NT2/D1 (cell line): Measurements from ENCODE around the gene PLPPR1.

ENCODE experiments used
- DNase-seq: peaks from one replicate; pipeline ENCODE4 v3.0.0-alpha.2; 2011; ENCODE audit warnings: low read depth, low spot score
- H3K27me3 ChIP-seq: 2 replicates; pipeline ENCODE4 v1.6.0; 2011; ENCODE audit warnings: mild to moderate bottlenecking; ENCODE audit not compliant: insufficient read length, insufficient read depth
- H3K36me3 ChIP-seq: 2 replicates; pipeline ENCODE4 v1.6.1; 2011; ENCODE audit warnings: mild to moderate bottlenecking, low read length, mixed read lengths; ENCODE audit not compliant: insufficient read depth, insufficient read length
- H3K4me1 ChIP-seq: 2 replicates; pipeline ENCODE4 v1.5.1; 2011; ENCODE audit not compliant: insufficient read depth, insufficient read length
- H3K4me3 ChIP-seq: 2 replicates; pipeline ENCODE4 v1.5.1; 2011; ENCODE audit warnings: low read depth; ENCODE audit not compliant: insufficient read length
- H3K9ac ChIP-seq: 2 replicates; pipeline ENCODE4 v1.6.0; 2011; ENCODE audit warnings: low read depth; ENCODE audit not compliant: insufficient read length
- H3K9me3 ChIP-seq: 2 replicates; pipeline ENCODE4 v1.5.1; 2011; ENCODE audit warnings: mild to moderate bottlenecking, low read length; ENCODE audit not compliant: insufficient read depth
- SUZ12 ChIP-seq: IDR thresholded peaks from 2 replicates; pipeline ENCODE4 v1.6.1; 2011; ENCODE audit not compliant: insufficient read length, insufficient read depth; ENCODE audit errors: extremely low read depth
- YY1 ChIP-seq: IDR thresholded peaks from 2 replicates; pipeline ENCODE4 v1.6.1; 2011; ENCODE audit not compliant: insufficient read length, insufficient read depth
- ZNF274 ChIP-seq: IDR thresholded peaks from 2 replicates; pipeline ENCODE4 v1.6.1; 2011; ENCODE audit warnings: mild to moderate bottlenecking, low read depth, low read length

PLPPR1 gene

GRCh38 chr9:101299901-101300300 lies 271.4 kb downstream of the PLPPR1 start:
- no peak for TF ChIP-seq SUZ12
- no peak for TF ChIP-seq ZNF274
- Histone ChIP-seq H3K9me3 (no peaks in the 10 kb centered on the region), H3K9ac (no peak overlapping the region), H3K36me3 (no peaks in the 10 kb centered on the region), H3K27me3 (no peaks in the 10 kb centered on the region), H3K4me1 (no peaks in the 10 kb centered on the region), H3K4me3 (no peak overlapping the region)
- DNase-seq, result no peak

- Histone ChIP-seq H3K36me3 (no peaks in the 10 kb centered on the region), H3K4me1 (no peaks in the 10 kb centered on the region), H3K9ac (no peak overlapping the region), H3K27me3 (no peaks in the 10 kb centered on the region), H3K9me3 (no peaks in the 10 kb centered on the region), H3K4me3 (no peak overlapping the region)
- DNase-seq, result no peak
- TF ChIP-seq YY1, result no peak
- no peak for TF ChIP-seq ZNF274
- no peak for TF ChIP-seq SUZ12
Observed at GRCh38 chr9:101307051-101307450, 278.5 kb downstream of the PLPPR1 start.

- no peaks in the 10 kb centered on the region for H3K27me3 ChIP-seq
- H3K4me1 ChIP-seq, result no peaks in the 10 kb centered on the region
- H3K9me3 ChIP-seq, result no peaks in the 10 kb centered on the region
- no peaks in the 10 kb centered on the region for H3K36me3 ChIP-seq
- no peak for TF ChIP-seq YY1
- TF ChIP-seq ZNF274, result no peak
- no peak for TF ChIP-seq SUZ12
- no peak overlapping the region for H3K9ac ChIP-seq
- no peak overlapping the region for H3K4me3 ChIP-seq
- DNase-seq, result no peak
Observed at GRCh38 chr9:101307524-101308213, 279.1 kb downstream of the PLPPR1 start.

- no peaks in the 10 kb centered on the region for H3K27me3 ChIP-seq
- no peaks in the 10 kb centered on the region for H3K36me3 ChIP-seq
- TF ChIP-seq YY1 (no peak), ZNF274 (no peak), SUZ12 (no peak)
- no peak overlapping the region for H3K4me3 ChIP-seq
- H3K9ac ChIP-seq, result no peak overlapping the region
- H3K4me1 ChIP-seq, result no peaks in the 10 kb centered on the region
- H3K9me3 ChIP-seq, result no peaks in the 10 kb centered on the region
- DNase-seq, result no peak
Observed at GRCh38 chr9:101309139-101309538, 280.6 kb downstream of the PLPPR1 start.

- Histone ChIP-seq H3K9me3 (no peaks in the 10 kb centered on the region), H3K36me3 (no peaks in the 10 kb centered on the region), H3K27me3 (no peaks in the 10 kb centered on the region), H3K9ac (no peak overlapping the region), H3K4me3 (no peak overlapping the region), H3K4me1 (no peaks in the 10 kb centered on the region)
- TF ChIP-seq YY1 (no peak), SUZ12 (no peak), ZNF274 (no peak)
- DNase-seq, result no peak
Observed at GRCh38 chr9:101311191-101311590, 282.7 kb downstream of the PLPPR1 start.

- peak; percentile 77 for DNase-seq
- Histone ChIP-seq H3K9me3 (no peaks in the 10 kb centered on the region), H3K9ac (no peak overlapping the region), H3K27me3 (no peaks in the 10 kb centered on the region), H3K4me1 (no peaks in the 10 kb centered on the region), H3K36me3 (no peaks in the 10 kb centered on the region), H3K4me3 (no peak overlapping the region)
- TF ChIP-seq SUZ12 (no peak), YY1 (no peak), ZNF274 (no peak)
Observed at GRCh38 chr9:101311758-101312420, 283.4 kb downstream of the PLPPR1 start.

GRCh38 chr9:101312661-101313060 lies 284.1 kb downstream of the PLPPR1 start:
- TF ChIP-seq SUZ12, result no peak
- no peak for TF ChIP-seq ZNF274
- no peak for TF ChIP-seq YY1
- Histone ChIP-seq H3K9ac (no peak overlapping the region), H3K4me3 (no peak overlapping the region), H3K27me3 (no peaks in the 10 kb centered on the region), H3K4me1 (no peaks in the 10 kb centered on the region), H3K36me3 (no peaks in the 10 kb centered on the region), H3K9me3 (no peaks in the 10 kb centered on the region)
- DNase-seq, result no peak

- TF ChIP-seq SUZ12 (no peak), YY1 (no peak), ZNF274 (no peak)
- H3K27me3 ChIP-seq, result no peaks in the 10 kb centered on the region
- no peaks in the 10 kb centered on the region for H3K36me3 ChIP-seq
- H3K9me3 ChIP-seq, result no peaks in the 10 kb centered on the region
- no peak overlapping the region for H3K4me3 ChIP-seq
- DNase-seq, result no peak
- no peak overlapping the region for H3K9ac ChIP-seq
- no peaks in the 10 kb centered on the region for H3K4me1 ChIP-seq
Observed at GRCh38 chr9:101315112-101315450, 286.6 kb downstream of the PLPPR1 start.
